GM12878 (cell line): ENCODE data around the gene EHD4. TPM values are rescaled to one million over a fixed set of nuclear protein-coding genes. Genes with fewer than 3 reads are reported as not detected.

Experiments
- ATAC-seq: fragments of 200-7000 bp; cut with Tn5 transposase; 3 replicates; pipeline ENCODE4 v1.9.1; 2020; ENCODE audit warnings: mild to moderate bottlenecking, moderate library complexity
- BruUV-seq: library from RNA; stranded (reverse); fragments of 400-500 nt; replicated peaks from 2 replicates; lab custom pipeline; 2021; lab: Mats Ljungman, UMichigan
- CTCF ChIA-PET: fragments of 300-600 bp; sonication (Branson Sonifier 250); formaldehyde crosslinking; extraction: SDS; loops from one replicate; lab custom pipeline; 2021; ENCODE audit warnings: inconsistent platforms; lab: Yijun Ruan, JAX
- POLR2A ChIA-PET: fragments of 350-600 bp; formaldehyde crosslinking; extraction: SDS; loops from one replicate; lab custom pipeline; 2021; ENCODE audit warnings: inconsistent platforms; lab: Charles Lee
- RAD21 ChIA-PET: fragments of 300-600 bp; sonication (Branson Sonifier 250); formaldehyde crosslinking; loops from one replicate; lab custom pipeline; 2023; ENCODE audit warnings: antibody characterized with exemption; ENCODE audit not compliant: unreplicated experiment; lab: Charles Lee
- SMC1A ChIA-PET: fragments of 300-600 bp; sonication (Branson Sonifier 250); formaldehyde crosslinking; loops from one replicate; lab custom pipeline; 2023; ENCODE audit not compliant: unreplicated experiment, uncharacterized antibody; lab: Charles Lee
- DNase-seq: peaks from one replicate; pipeline ENCODE4 v3.0.0-alpha.2; 2011; ENCODE audit warnings: low read depth, low spot score
- FAIRE-seq: peaks from 3 replicates; lab custom pipeline; 2011; peaks lifted over from hg19 to GRCh38; lab: Jason Lieb, UNC
- H2AFZ ChIP-seq: 2 replicates; pipeline ENCODE4 v1.6.0; 2011; ENCODE audit warnings: low read depth, low read length, control low read depth; ENCODE audit not compliant: control insufficient read depth
- H3K27ac ChIP-seq: 2 replicates; pipeline ENCODE4 v1.5.1; 2011; ENCODE audit warnings: control low read depth; ENCODE audit not compliant: control insufficient read depth, insufficient read depth
- H3K27me3 ChIP-seq, 2 experiments: replicated peaks in 1 of 2; 2 replicates each; pipeline versions ENCODE4 v1.6.0 to v1.6.1; 2011; ENCODE audit warnings: low read length in 1 of 2; ENCODE audit not compliant: control insufficient read depth in 2 of 2, insufficient read depth in 2 of 2
- H3K36me3 ChIP-seq, 2 experiments: 2 replicates each; pipeline ENCODE4 v1.5.1; 2011; ENCODE audit warnings: low read length in 1 of 2; ENCODE audit not compliant: control insufficient read depth in 2 of 2, insufficient read depth in 2 of 2
- H3K4me1 ChIP-seq: 2 replicates; pipeline ENCODE4 v1.6.1; 2011; ENCODE audit warnings: mild to moderate bottlenecking, low read length, moderate library complexity, mixed read lengths; ENCODE audit not compliant: control insufficient read depth, insufficient read depth
- H3K4me2 ChIP-seq: 2 replicates; pipeline ENCODE4 v1.6.0; 2011; ENCODE audit warnings: control low read depth; ENCODE audit not compliant: control insufficient read depth, insufficient read depth
- H3K4me3 ChIP-seq: fragments of 200-600 bp; sonication (generic); 2 replicates; pipeline ENCODE4 v1.5.1; 2016
- H3K79me2 ChIP-seq: 2 replicates; pipeline ENCODE4 v1.6.0; 2011; ENCODE audit warnings: low read length; ENCODE audit not compliant: control insufficient read depth, insufficient read depth
- H3K9ac ChIP-seq: 2 replicates; pipeline ENCODE4 v1.8.0; 2011; ENCODE audit warnings: low read length, control low read depth, mixed read lengths; ENCODE audit not compliant: control insufficient read depth, insufficient read depth
- H3K9me3 ChIP-seq: replicated peaks from 3 replicates; pipeline ENCODE4 v1.5.1; 2011; ENCODE audit warnings: mild to moderate bottlenecking, low read length; ENCODE audit not compliant: control insufficient read depth, insufficient read depth
- H4K20me1 ChIP-seq: 2 replicates; pipeline ENCODE4 v1.6.0; 2011; ENCODE audit not compliant: control insufficient read depth, insufficient read depth
- BACH1 ChIP-seq: fragments of 450-650 bp; IDR thresholded peaks from 2 replicates; pipeline ENCODE4 v1.6.1; 2017; ENCODE audit warnings: mild to moderate bottlenecking, borderline replicate concordance
- GATAD2B ChIP-seq: fragments of 450-650 bp; conservative IDR thresholded peaks from 2 replicates; pipeline ENCODE4 v1.6.1; 2017; ENCODE audit warnings: low read depth, mild to moderate bottlenecking, moderate library complexity
- KLF5 ChIP-seq: fragments of 450-650 bp; IDR thresholded peaks from 2 replicates; pipeline ENCODE4 v1.6.1; 2014; ENCODE audit warnings: mild to moderate bottlenecking; ENCODE audit not compliant: partially characterized antibody
- MEF2A ChIP-seq: IDR thresholded peaks from 2 replicates; pipeline ENCODE4 v1.6.1; 2011; ENCODE audit warnings: low read depth, mild to moderate bottlenecking, low read length, moderate library complexity; ENCODE audit not compliant: insufficient read depth
- MEF2B ChIP-seq: fragments of 450-650 bp; IDR thresholded peaks from 2 replicates; pipeline ENCODE4 v1.6.1; 2018; ENCODE audit warnings: mild to moderate bottlenecking, moderate library complexity; ENCODE audit not compliant: partially characterized antibody, poor library complexity, severe bottlenecking
- RAD21 ChIP-seq: IDR thresholded peaks from 2 replicates; pipeline ENCODE4 v1.6.1; 2011; ENCODE audit warnings: mild to moderate bottlenecking, low read depth, low read length, moderate library complexity; ENCODE audit not compliant: insufficient read depth
- RB1 ChIP-seq: fragments of 450-650 bp; formaldehyde crosslinking; IDR thresholded peaks from 2 replicates; pipeline ENCODE4 v1.6.1; 2017; ENCODE audit warnings: mild to moderate bottlenecking, borderline replicate concordance
- RBBP5 ChIP-seq: fragments of 200-600 bp; sonication (generic); conservative IDR thresholded peaks from 2 replicates; pipeline ENCODE4 v1.6.1; 2016
- RFX5 ChIP-seq: IDR thresholded peaks from 2 replicates; pipeline ENCODE4 v1.6.1; 2011; ENCODE audit warnings: low read depth, low read length, improper control_type of control experiment
- SREBF1 ChIP-seq: IDR thresholded peaks from 2 replicates; pipeline ENCODE4 v1.6.1; 2012; ENCODE audit warnings: mild to moderate bottlenecking, low read length
- SREBF2 ChIP-seq: IDR thresholded peaks from 2 replicates; pipeline ENCODE4 v1.6.1; 2012; ENCODE audit warnings: mild to moderate bottlenecking, low read length
- TCF7 ChIP-seq: IDR thresholded peaks from 2 replicates; pipeline ENCODE4 v1.6.1; 2014; ENCODE audit warnings: antibody characterized with exemption, borderline replicate concordance
- ZNF24 ChIP-seq: fragments of 450-650 bp; IDR thresholded peaks from 2 replicates; pipeline ENCODE4 v1.6.1; 2017; ENCODE audit warnings: antibody characterized with exemption, mild to moderate bottlenecking
- WGBS: methylation state at CpG from one replicate; pipeline ENCODE4 v1.1.6; 2016; ENCODE audit warnings: low lambda C conversion rate; ENCODE audit not compliant: insufficient replicate concordance, insufficient coverage; ENCODE audit errors: missing lambda C conversion rate; 5-methylcytosine and 5-hydroxymethylcytosine counted together
- in situ Hi-C: fragments of 300-500 bp; cut with MboI; formaldehyde crosslinking; loops from 9 replicates; pipeline ENCODE4 v1.14.3; 2018; ENCODE audit warnings: mixed read lengths
- intact Hi-C: fragments of 100-400 bp; cut with micrococcal nuclease; formaldehyde crosslinking; loops from one replicate; pipeline ENCODE4 v1.14.2; 2022; ENCODE audit not compliant: unreplicated experiment
- polyA plus RNA-seq, 11 experiments: library from polyadenylated mRNA; depleted of rRNA in 4 of 11; unstranded in 6 of 11; stranded (reverse) in 5 of 11; fragments of >200 nt; fragmentation: Nextera tagmentation in 4 of 11; fragmentation: Illumina TruSeq in 1 of 11; extraction: Ambion mirVana in 4 of 11; extraction: Trizol in 1 of 11; gene quantifications; 1 replicate in 1 of 11; 2 replicates in 10 of 11; pipeline versions ENCODE4 v1.2.1 to v1.2.3, GENCODE V29; 2011 to 2016; ENCODE audit warnings: inconsistent platforms in 2 of 11, missing spikeins in 2 of 11, low read depth in 1 of 11
- total RNA-seq, 4 experiments: library from RNA; depleted of rRNA in 3 of 4; stranded (reverse); fragments of >200 nt in 3 of 4; fragmentation: Illumina TruSeq in 1 of 4; extraction: Trizol in 1 of 4; gene quantifications; 2 replicates each; pipeline versions ENCODE4 v1.2.1 to v1.2.3, GENCODE V29; 2013 to 2021
- TF ChIP-seq, protein P1 (sequence below): fragments of 450-650 bp; IDR thresholded peaks from 2 replicates; pipeline ENCODE4 v1.6.1; 2017; ENCODE audit warnings: borderline replicate concordance
- TF ChIP-seq, protein P2 (sequence below): IDR thresholded peaks from 2 replicates; pipeline ENCODE4 v1.6.1; 2012; ENCODE audit warnings: mild to moderate bottlenecking, low read depth, low read length
- TF ChIP-seq, protein P3 (sequence below): fragments of 450-650 bp; IDR thresholded peaks from 2 replicates; pipeline ENCODE4 v1.6.1; 2014; ENCODE audit warnings: mild to moderate bottlenecking

The EHD4 gene
- total and polyA plus RNA-seq, 10 of the 15 experiments (the other 5 are each of a cell fraction or from before 2014, with no cell fraction given), result 4.2 to 62.9 (median 44.7) TPM

DNA sequence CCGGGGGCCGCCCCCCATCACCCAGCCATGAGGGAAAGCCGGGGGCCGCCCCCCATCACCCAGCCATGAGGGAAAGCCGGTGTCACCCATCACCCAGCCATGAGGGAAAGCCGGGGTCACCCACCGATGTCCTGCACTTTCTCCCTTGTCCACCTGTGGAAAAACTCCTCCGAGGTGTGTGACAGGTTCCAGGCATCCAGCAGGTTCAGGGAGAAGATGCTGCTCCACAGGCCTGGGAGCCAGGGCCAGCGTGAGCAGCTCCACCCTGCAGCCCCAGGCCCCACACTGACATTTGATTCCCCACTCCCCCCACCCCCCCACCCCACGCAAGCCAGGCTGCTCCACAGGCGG is 15.5 kb upstream of the EHD4 start:
- H3K79me2 ChIP-seq, result no peaks in the 10 kb centered on the region
- TF ChIP-seq MEF2A (no peak), ZNF24 (no peak), BACH1 (no peak), SREBF2 (no peak), RAD21 (no peak), RB1 (no peak), KLF5 (no peak), MEF2B (no peak), TCF7 (no peak), SREBF1 (no peak), RBBP5 (no peak), RFX5 (no peak), GATAD2B (no peak)
- TF ChIP-seq, protein P1, sequence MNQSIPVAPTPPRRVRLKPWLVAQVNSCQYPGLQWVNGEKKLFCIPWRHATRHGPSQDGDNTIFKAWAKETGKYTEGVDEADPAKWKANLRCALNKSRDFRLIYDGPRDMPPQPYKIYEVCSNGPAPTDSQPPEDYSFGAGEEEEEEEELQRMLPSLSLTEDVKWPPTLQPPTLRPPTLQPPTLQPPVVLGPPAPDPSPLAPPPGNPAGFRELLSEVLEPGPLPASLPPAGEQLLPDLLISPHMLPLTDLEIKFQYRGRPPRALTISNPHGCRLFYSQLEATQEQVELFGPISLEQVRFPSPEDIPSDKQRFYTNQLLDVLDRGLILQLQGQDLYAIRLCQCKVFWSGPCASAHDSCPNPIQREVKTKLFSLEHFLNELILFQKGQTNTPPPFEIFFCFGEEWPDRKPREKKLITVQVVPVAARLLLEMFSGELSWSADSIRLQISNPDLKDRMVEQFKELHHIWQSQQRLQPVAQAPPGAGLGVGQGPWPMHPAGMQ, result no peak
- TF ChIP-seq, protein P2, sequence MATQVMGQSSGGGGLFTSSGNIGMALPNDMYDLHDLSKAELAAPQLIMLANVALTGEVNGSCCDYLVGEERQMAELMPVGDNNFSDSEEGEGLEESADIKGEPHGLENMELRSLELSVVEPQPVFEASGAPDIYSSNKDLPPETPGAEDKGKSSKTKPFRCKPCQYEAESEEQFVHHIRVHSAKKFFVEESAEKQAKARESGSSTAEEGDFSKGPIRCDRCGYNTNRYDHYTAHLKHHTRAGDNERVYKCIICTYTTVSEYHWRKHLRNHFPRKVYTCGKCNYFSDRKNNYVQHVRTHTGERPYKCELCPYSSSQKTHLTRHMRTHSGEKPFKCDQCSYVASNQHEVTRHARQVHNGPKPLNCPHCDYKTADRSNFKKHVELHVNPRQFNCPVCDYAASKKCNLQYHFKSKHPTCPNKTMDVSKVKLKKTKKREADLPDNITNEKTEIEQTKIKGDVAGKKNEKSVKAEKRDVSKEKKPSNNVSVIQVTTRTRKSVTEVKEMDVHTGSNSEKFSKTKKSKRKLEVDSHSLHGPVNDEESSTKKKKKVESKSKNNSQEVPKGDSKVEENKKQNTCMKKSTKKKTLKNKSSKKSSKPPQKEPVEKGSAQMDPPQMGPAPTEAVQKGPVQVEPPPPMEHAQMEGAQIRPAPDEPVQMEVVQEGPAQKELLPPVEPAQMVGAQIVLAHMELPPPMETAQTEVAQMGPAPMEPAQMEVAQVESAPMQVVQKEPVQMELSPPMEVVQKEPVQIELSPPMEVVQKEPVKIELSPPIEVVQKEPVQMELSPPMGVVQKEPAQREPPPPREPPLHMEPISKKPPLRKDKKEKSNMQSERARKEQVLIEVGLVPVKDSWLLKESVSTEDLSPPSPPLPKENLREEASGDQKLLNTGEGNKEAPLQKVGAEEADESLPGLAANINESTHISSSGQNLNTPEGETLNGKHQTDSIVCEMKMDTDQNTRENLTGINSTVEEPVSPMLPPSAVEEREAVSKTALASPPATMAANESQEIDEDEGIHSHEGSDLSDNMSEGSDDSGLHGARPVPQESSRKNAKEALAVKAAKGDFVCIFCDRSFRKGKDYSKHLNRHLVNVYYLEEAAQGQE, result no peak
- TF ChIP-seq, protein P3, sequence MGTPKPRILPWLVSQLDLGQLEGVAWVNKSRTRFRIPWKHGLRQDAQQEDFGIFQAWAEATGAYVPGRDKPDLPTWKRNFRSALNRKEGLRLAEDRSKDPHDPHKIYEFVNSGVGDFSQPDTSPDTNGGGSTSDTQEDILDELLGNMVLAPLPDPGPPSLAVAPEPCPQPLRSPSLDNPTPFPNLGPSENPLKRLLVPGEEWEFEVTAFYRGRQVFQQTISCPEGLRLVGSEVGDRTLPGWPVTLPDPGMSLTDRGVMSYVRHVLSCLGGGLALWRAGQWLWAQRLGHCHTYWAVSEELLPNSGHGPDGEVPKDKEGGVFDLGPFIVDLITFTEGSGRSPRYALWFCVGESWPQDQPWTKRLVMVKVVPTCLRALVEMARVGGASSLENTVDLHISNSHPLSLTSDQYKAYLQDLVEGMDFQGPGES, result no peak
- no peaks in the 10 kb centered on the region for H4K20me1 ChIP-seq
- RAD21 ChIA-PET, result interaction anchor here (0.9 to 4.2 kb wide), 3 partner anchors 64 to 91 kb away, joined by 3 to 38 read pairs (median 9); no protein-coding TSS in a partner anchor
- no peak for ATAC-seq
- no peaks in the 10 kb centered on the region for H3K36me3 ChIP-seq
- DNase-seq, result no peak
- CTCF ChIA-PET, result interaction anchor here (0.7 to 11.8 kb wide), 9 partner anchors 15 to 150 kb away, joined by 3 to 137 read pairs (median 16); partner anchors contain the start of gene EHD4
- in situ Hi-C loops (no loop called here), intact Hi-C loops (loop anchor here (2.0 kb wide), 1 partner anchor 147 kb away; no protein-coding TSS in a partner anchor)
- H3K4me3 ChIP-seq, result no peak overlapping the region
- no TSS peak for BruUV-seq
- POLR2A ChIA-PET, result no interaction called here
- no peak for FAIRE-seq
- H3K27ac ChIP-seq, result no peak overlapping the region
- WGBS, result 37% methylated on average over 11 of the region's 11 CpGs
- SMC1A ChIA-PET, result interaction anchor here (0.7 to 4.1 kb wide), 3 partner anchors 8 to 67 kb away, joined by 3 to 49 read pairs (median 3); no protein-coding TSS in a partner anchor
- no peaks in the 10 kb centered on the region for H3K9me3 ChIP-seq
- H3K27me3 ChIP-seq, result no peaks in the 10 kb centered on the region; a peak in 1 of 4 replicates
- H3K9ac ChIP-seq, result no peak overlapping the region
- H2AFZ ChIP-seq, result no peak overlapping the region
- H3K4me1 ChIP-seq, result no peaks in the 10 kb centered on the region
- H3K4me2 ChIP-seq, result no peak overlapping the region
